CD4-positive, alpha-beta T cell treated with Interleukin-15 for 4 hours (primary cell): ENCODE measurements around the gene POU6F2.

ENCODE experiments used
- DNase-seq: peaks from one replicate; pipeline ENCODE4 v3.0.0-alpha.2; 2020; ENCODE audit warnings: low spot score

The POU6F2 gene

GRCh38 chr7:39446546-39446945 lies 468.8 kb downstream of the POU6F2 start:
- no peak for DNase-seq

DNA sequence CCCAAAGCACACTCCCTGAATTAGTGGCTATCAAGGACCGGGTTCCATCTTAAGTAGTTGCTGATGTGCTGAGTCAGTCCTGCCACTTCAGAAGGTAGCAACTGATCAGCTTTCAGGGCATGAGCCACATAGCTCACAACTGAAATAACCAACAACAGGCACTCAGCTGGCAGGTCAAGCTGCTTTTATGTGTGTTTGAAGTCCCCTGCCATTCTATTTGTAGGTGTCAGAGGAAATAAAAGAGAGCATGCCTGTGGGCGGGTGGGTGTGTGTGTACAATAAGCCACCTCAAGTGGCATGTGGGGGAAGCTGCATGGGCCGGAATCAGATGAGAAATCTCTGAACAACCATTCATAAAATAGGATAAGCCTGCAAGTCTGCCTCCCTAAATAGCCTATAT lies 474.2 kb downstream of the POU6F2 start:
- no peak for DNase-seq

- DNase-seq: peak; percentile 36
These were observed 476.1 kb downstream of the POU6F2 start for GRCh38 chr7:39453743-39454355.

DNA sequence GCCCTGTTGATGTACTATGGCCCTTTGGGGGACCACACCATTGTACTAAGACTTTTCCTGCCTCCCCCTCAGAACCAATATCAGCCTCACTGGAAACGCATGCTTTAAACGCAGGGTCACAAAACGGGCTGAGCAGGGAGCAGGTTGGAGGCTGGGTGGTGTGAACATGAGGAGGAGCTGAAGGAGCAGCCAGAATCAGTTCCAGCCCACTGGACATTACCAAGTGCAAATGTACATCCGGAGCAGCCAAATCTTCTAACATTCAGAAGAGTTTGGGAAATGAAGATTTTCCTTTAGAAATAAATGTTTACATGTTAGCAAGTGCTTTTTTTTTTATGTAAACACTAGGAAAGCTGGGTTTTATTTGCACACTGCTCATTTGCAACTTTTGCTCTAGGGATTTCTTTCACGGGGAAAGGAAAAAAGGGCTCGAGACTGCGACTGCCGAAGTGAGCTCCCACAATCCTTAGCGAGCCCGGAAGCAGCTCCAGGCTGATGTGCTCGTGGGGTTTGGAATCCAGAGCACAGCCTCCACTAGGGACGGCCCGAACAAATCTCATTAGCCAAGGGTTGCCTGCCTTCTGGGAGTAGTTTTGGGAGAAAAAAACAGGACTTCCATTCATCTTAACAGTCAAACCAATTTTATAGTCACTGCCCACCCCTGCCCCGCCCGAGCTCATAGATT lies 480.5 kb downstream of the POU6F2 start:
- no peak for DNase-seq

GRCh38 chr7:39459636-39460035 lies 481.9 kb downstream of the POU6F2 start:
- no peak for DNase-seq

DNA sequence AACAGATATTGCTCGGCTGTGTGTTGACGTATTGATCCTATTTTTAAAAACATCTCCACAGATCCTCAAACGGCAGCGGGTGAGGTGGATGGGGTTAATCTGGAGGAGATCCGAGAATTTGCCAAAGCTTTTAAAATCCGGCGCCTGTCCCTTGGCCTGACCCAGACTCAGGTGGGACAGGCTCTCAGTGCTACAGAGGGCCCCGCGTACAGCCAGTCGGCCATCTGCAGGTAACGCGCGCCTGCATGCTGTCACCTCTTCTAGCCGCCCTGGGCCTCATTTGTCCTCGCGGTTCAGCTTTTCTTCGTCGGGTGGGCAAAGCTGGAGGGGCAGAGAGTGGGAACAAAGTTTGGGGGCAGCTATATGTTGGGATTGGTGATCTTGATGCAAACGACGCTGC lies 482.8 kb downstream of the POU6F2 start:
- DNase-seq: no peak

DNA sequence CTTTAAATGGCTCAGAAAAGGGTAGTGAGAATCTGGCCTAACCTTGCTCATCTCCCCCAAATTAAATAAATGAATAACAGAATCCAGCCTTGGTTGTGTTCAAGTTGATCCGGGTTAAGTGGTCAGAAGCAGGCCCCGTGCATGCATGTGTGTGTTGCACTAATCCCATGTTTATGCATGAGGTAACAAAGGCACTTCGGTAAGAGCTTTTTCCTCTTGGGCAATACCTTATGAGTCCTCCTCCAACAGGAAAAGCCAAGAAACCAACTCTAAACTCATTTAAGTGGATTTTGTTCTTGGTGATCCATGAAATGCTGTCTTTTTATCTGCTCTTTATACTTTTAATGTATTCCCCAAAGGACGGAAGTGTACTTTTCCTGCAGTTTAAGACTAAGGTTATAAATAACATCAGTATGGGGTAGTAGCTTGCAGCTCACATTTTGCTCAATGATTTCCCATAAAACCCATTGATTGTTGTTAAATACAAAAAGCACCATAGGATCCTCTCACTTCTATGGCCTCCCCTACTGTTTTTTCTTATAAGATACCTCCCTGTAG lies 483.6 kb downstream of the POU6F2 start:
- DNase-seq: no peak

- no peak for DNase-seq
These were observed 485.5 kb downstream of the POU6F2 start for GRCh38 chr7:39463252-39463651.

DNA sequence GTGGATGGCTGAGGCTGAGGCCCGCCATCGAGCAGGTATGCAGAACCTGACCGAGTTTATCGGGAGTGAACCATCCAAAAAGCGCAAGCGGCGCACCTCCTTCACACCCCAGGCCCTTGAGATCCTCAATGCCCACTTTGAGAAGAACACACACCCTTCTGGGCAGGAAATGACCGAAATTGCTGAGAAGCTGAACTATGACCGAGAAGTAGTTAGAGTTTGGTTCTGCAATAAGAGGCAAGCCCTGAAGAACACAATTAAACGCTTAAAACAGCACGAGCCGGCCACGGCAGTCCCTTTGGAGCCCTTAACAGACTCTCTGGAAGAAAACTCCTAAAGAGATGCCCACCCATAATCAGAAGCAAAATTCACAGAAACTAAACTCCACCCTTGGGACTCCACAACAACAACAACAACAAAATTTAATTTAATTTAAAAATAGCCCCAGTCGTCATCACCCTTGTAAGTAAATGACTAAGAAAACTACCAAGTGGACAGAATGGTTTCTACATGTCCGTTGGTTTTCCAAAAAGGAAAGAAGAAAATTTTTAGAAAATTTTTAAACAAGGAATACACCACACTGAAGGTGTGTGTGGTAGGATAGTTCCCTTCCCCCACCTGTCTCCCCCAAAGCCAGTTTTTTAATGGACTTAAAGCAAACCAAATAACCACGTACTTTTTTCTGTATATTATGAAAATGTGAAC lies 486.8 kb downstream of the POU6F2 start:
- no peak for DNase-seq

GRCh38 chr7:39465055-39465929 lies 487.6 kb downstream of the POU6F2 start:
- DNase-seq: no peak

DNA sequence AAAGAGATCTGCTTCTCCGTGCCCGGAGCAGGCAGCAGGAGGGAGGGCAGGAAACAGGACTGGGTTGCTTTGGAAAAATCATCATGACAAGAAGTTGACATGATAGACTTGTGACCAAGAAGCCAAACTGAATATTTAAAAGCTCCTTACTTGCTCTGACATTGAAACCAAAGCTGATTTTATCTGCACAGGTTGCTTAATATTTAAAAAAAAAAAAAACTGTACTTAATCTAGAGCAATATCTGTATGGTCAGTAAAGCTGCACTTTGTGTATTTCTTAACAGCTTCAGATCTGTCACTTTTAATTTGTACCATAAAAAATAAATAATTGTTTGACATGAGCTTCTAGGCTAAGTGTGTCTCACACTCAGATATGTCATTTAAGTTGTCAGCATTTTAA lies 490.6 kb downstream of the POU6F2 start:
- no peak for DNase-seq

DNA sequence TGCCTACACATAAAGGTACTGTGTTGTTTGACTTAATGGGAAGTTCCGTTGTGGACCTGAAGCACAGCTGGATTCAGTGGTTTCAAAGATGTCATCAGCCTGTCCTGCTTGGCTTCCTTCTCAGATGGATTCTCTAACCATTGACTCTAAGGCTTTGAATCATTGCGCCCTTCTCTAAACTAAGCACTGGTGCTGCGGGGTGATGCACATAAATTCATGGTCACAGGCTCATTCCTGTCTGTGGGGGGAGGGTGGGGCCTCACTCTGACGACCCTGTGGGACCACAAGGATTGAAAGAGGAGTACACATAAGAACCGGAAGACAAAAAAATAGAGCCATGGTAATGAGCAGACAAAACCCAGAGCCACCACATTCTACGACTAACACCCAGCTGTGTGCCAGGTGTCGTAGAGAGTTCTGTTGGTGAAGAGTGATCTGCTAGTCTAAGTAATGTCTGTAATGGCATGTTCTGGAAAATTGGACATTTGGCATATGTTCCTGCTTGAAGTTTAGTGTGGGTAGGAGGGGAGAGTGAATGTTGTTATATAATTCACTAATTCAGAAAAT lies 491.2 kb downstream of the POU6F2 start:
- DNase-seq: no peak

DNA sequence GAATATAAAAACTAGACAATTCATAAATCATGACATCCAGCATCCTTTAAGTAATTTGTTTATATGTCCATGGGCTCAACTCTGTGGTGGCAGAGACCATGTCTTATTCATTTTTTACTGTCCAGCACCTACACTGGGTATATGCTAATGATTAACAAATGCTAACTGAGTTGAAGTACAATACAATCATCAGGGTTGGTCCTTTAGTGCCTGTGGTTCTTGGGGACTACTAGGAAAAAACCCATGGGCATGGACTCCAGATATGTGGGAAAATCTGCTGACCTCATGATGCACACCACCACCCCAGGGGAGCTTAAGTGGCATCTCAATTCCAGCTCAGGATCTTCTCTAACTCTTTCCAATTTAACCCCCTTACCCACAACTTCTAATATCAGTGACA lies 503.2 kb downstream of the POU6F2 start:
- no peak for DNase-seq

GRCh38 chr7:39488467-39489393 lies 511.0 kb downstream of the POU6F2 start:
- DNase-seq: no peak

DNA sequence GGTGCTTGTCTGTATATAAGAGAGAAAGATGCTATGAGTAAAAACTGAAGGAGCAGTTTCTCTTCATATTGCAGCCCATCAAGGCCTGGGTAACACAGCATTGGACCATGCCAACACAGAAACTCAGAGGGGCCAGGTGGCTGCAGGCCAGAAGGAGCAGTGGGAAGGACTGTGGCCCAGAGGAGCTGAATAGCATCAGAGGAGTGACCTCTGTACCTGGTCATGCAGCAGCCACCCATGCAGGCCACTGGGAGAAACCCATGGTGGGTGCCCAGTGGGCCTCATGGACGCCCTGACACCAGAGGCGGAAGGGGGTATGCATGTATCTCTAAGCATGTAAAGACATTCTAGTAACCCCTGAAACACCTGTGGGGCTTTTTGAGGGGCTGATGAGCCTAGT lies 512.6 kb downstream of the POU6F2 start:
- no peak for DNase-seq

GRCh38 chr7:39493934-39494333 lies 516.2 kb downstream of the POU6F2 start:
- no peak for DNase-seq

DNA sequence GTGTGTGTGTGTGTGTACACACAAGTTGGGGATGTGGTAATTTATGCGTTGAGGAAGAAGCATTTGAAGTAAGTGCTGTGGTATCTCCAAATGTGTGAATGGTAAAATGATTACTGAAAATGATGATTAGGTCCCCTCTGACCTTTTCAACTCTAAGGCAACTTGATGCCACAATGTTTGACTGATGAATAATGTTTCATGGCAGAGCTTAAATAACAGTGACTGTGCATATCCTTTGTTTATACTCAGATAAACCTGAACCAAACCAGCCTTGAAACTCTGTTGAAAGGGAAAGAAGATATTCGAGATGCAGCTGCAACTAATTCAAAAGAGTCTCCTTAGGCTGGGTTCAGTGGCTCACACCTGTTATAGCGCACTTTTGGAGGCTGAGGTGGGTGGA lies 523.6 kb downstream of the POU6F2 start:
- DNase-seq: no peak

DNA sequence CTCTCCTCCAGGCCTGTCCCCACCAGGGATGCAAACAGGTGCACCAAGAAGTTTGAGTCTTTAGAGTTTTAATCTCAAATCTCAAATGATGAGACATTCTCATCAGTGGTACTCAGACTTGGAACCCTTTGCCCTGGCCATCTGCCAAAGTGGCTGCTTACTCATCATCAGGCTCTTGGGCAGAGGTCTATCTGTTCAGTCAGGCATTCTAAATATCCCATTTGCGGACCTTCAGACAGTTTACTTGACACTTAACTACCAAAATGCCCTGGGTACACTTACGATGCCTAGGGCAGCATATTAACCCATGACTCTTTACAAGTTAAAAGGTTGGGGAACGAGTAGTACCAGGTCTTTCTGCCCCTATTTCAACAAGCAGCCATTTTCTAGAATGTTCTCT lies 527.3 kb downstream of the POU6F2 start:
- no peak for DNase-seq

- no peak for DNase-seq
These were observed 530.3 kb downstream of the POU6F2 start for GRCh38 chr7:39507866-39508551.

DNA sequence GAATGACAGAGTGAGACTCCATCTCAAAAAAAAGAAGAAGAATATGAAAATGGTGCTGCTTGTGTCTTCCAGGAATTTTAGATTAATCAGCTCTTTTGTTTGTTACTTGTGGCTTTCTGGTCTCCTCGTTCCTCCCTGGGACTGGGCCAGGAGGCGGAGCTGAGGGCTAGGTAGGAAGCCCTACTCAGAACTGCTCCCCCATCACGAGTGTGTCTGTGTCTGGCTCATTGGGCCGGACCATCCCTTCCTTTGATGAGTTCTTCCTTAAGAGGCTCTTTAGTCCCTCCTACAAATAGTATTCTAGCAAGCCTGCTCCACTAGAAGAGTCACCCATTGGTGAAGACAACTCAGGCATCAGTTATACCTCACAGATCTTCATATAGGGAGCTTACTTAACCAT lies 531.7 kb downstream of the POU6F2 start:
- DNase-seq: no peak
